HEK293T (cell line): ENCODE data around the gene CHMP2A.

ENCODE experiments used
- CTCF ChIA-PET: fragments of 350-600 bp; formaldehyde crosslinking; extraction: SDS; loops from one replicate; lab custom pipeline; 2021; ENCODE audit warnings: antibody characterized with exemption, inconsistent platforms; lab: Yijun Ruan, JAX
- POLR2A ChIA-PET: fragments of 350-600 bp; formaldehyde crosslinking; extraction: SDS; loops from one replicate; lab custom pipeline; 2020; ENCODE audit warnings: antibody characterized with exemption, inconsistent platforms; lab: Yijun Ruan, JAX
- DNase-seq: peaks from one replicate; pipeline ENCODE4 v3.0.0; 2012; ENCODE audit warnings: mixed read lengths; ENCODE audit errors: extremely low spot score
- ARNT ChIP-seq: fragments of 450-650 bp; IDR thresholded peaks from 2 replicates; pipeline ENCODE4 v1.6.1; 2017; ENCODE audit warnings: mild to moderate bottlenecking
- BHLHE40 ChIP-seq: fragments of 450-650 bp; IDR thresholded peaks from 2 replicates; pipeline ENCODE4 v1.6.1; 2016; ENCODE audit warnings: mild to moderate bottlenecking, moderate library complexity, borderline replicate concordance
- CTBP1 ChIP-seq: fragments of 450-650 bp; IDR thresholded peaks from 2 replicates; pipeline ENCODE4 v1.6.1; 2016; ENCODE audit warnings: borderline replicate concordance
- ELF4 ChIP-seq: fragments of 450-650 bp; IDR thresholded peaks from 2 replicates; pipeline ENCODE4 v1.6.1; 2017; ENCODE audit warnings: antibody characterized with exemption
- FOXA1 ChIP-seq: fragments of 450-650 bp; IDR thresholded peaks from 2 replicates; pipeline ENCODE4 v1.6.1; 2016; ENCODE audit warnings: mild to moderate bottlenecking
- FOXK2 ChIP-seq: fragments of 450-650 bp; IDR thresholded peaks from 2 replicates; pipeline ENCODE4 v1.6.1; 2016; ENCODE audit warnings: mild to moderate bottlenecking
- FOXM1 ChIP-seq: fragments of 450-650 bp; IDR thresholded peaks from 2 replicates; pipeline ENCODE4 v1.6.1; 2017; ENCODE audit warnings: mild to moderate bottlenecking, borderline replicate concordance
- HDGF ChIP-seq: fragments of 450-650 bp; IDR thresholded peaks from 2 replicates; pipeline ENCODE4 v1.6.1; 2017; ENCODE audit warnings: antibody characterized with exemption, borderline replicate concordance
- L3MBTL2 ChIP-seq: fragments of 450-650 bp; conservative IDR thresholded peaks from 2 replicates; pipeline ENCODE4 v1.6.1; 2016; ENCODE audit warnings: mild to moderate bottlenecking
- LEF1 ChIP-seq: fragments of 450-650 bp; IDR thresholded peaks from 2 replicates; pipeline ENCODE4 v1.6.1; 2017; ENCODE audit warnings: mild to moderate bottlenecking, borderline replicate concordance
- NFRKB ChIP-seq: fragments of 450-650 bp; IDR thresholded peaks from 2 replicates; pipeline ENCODE4 v1.6.1; 2016; ENCODE audit warnings: mild to moderate bottlenecking, moderate library complexity
- SP1 ChIP-seq: fragments of 450-650 bp; IDR thresholded peaks from 2 replicates; pipeline ENCODE4 v1.6.1; 2017
- SUZ12 ChIP-seq: fragments of 450-650 bp; IDR thresholded peaks from 2 replicates; pipeline ENCODE4 v1.6.1; 2016; ENCODE audit warnings: mild to moderate bottlenecking
- TARDBP ChIP-seq: fragments of 450-650 bp; IDR thresholded peaks from 2 replicates; pipeline ENCODE4 v1.6.1; 2016
- ZNF384 ChIP-seq: fragments of 450-650 bp; IDR thresholded peaks from 2 replicates; pipeline ENCODE4 v1.6.1; 2016
- TF ChIP-seq, protein P1 (sequence below): fragments of 450-650 bp; IDR thresholded peaks from 2 replicates; pipeline ENCODE4 v1.6.1; 2016

The CHMP2A gene

GRCh38 chr19:58516964-58517833 is 37.7 kb downstream of the CHMP2A start:
- ChIA-PET POLR2A (interaction anchor here (0.9 to 7.8 kb wide), 3 partner anchors 27 to 138 kb away, joined by 3 to 96 read pairs (median 3); partner anchors contain the start of gene TRIM28), CTCF (no interaction called here)
- TF ChIP-seq, protein P1, sequence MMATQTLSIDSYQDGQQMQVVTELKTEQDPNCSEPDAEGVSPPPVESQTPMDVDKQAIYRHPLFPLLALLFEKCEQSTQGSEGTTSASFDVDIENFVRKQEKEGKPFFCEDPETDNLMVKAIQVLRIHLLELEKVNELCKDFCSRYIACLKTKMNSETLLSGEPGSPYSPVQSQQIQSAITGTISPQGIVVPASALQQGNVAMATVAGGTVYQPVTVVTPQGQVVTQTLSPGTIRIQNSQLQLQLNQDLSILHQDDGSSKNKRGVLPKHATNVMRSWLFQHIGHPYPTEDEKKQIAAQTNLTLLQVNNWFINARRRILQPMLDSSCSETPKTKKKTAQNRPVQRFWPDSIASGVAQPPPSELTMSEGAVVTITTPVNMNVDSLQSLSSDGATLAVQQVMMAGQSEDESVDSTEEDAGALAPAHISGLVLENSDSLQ, result no peak
- TF ChIP-seq BHLHE40 (no peak), TARDBP (no peak), ZNF384 (no peak)
- no peak for DNase-seq

- no peak for DNase-seq
- ChIA-PET POLR2A (no interaction called here), CTCF (no interaction called here)
- TF ChIP-seq FOXA1 (no peak), L3MBTL2 (no peak), ZNF384 (no peak), FOXM1 (no peak), CTBP1 (no peak), LEF1 (no peak), SP1 (no peak), SUZ12 (no peak), ARNT (no peak), ELF4 (no peak), HDGF (no peak), BHLHE40 (no peak), TARDBP (no peak), NFRKB (no peak), FOXK2 (no peak)
- TF ChIP-seq, protein P1, result no peak
Measured at GRCh38 chr19:58516246-58516836, 38.6 kb downstream of the CHMP2A start.

DNA sequence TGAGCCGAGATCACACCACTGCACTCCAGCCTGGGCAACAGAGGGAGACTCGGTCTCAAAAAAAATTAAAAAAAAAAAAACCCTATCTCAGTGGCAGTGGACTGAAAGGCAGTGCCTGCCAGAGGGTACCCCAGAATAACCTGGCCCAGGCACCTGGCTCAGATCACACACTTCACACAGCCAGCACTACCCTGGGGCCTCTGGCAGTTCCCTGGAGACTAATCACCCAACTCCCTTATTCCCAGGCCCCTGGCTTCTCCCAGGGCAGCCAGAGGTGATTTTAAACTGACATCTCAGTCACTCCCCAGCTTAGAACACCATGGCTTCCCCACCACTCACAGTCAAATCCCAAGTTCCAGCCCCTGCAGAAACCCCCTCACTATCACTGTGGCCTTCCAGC is 39.6 kb downstream of the CHMP2A start:
- POLR2A ChIA-PET, result no interaction called here
- TF ChIP-seq HDGF (no peak), SUZ12 (no peak), TARDBP (no peak), FOXK2 (no peak), SP1 (no peak), ARNT (no peak), L3MBTL2 (no peak), BHLHE40 (no peak), FOXM1 (no peak), ELF4 (no peak), CTBP1 (no peak), FOXA1 (no peak), ZNF384 (no peak), NFRKB (no peak), LEF1 (no peak)
- TF ChIP-seq, protein P1, result no peak
- DNase-seq, result no peak
- CTCF ChIA-PET, result no interaction called here

GRCh38 chr19:58514564-58515022 is 40.3 kb downstream of the CHMP2A start:
- CTCF ChIA-PET, result no interaction called here
- POLR2A ChIA-PET, result no interaction called here
- TF ChIP-seq, protein P1, result no peak
- no peak for TF ChIP-seq SP1
- no peak for TF ChIP-seq FOXM1
- no peak for TF ChIP-seq ELF4
- no peak for TF ChIP-seq SUZ12
- TF ChIP-seq TARDBP, result no peak
- TF ChIP-seq BHLHE40, result no peak
- TF ChIP-seq FOXK2, result no peak
- no peak for TF ChIP-seq FOXA1
- no peak for TF ChIP-seq ARNT
- no peak for TF ChIP-seq LEF1
- TF ChIP-seq ZNF384, result no peak
- TF ChIP-seq CTBP1, result no peak
- TF ChIP-seq NFRKB, result no peak
- TF ChIP-seq L3MBTL2, result no peak
- no peak for DNase-seq

DNA sequence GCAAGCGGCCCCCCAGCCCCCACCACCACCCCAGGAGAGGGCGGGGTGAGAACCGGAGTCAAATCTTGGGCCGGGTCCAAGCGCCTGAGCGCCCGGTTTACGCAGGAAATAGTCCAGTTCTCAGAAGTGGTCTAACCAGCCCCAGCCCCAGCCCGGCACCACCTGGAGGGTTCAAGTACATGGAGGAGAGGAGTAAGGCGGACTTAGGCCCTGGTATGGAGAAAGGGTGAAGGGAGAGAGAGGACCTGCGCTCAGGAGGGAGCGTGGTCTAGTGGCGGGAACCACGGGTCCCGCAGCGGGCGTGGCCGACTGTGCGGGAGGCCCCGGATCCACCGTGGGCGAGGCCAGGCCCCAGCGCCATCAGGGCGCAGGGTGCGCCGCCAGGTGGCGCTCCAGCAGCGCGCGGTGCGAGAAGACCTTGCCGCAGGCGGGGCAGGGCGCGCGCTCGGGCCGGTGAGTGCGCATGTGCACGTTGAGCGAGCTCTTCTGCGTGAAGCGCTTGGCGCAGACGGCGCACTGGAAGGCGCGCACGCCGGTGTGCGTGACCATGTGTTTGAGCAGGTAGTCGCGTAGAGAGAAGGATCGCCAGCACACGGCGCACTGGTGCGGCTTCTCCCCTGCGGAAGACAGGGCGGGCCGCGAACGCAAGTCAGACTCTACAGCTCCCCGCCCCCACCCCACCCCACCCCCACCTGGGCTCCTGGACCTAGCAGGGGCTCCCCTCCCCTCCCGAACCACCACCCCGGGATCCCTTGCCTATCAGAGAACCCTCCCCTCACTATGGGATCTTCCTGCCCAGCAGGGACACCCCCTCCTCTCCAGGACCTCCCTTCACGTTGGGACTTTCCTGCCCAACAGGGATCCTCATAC is 41.0 kb downstream of the CHMP2A start:
- POLR2A ChIA-PET, result no interaction called here
- TF ChIP-seq ELF4 (no peak), TARDBP (no peak), SP1 (no peak), NFRKB (no peak), FOXK2 (no peak), LEF1 (no peak), FOXA1 (no peak), BHLHE40 (no peak), FOXM1 (no peak), ARNT (no peak), L3MBTL2 (no peak)
- TF ChIP-seq, protein P1, result no peak
- CTCF ChIA-PET, result no interaction called here
- DNase-seq, result no peak
